Retinal pigment epithelial cell (primary cell): ENCODE measurements around the gene LRRC71.

Experiments used
- DNase-seq: peaks from one replicate; pipeline ENCODE4 v3.0.0-alpha.2; 2010; ENCODE audit warnings: low read depth
- H3K4me3 ChIP-seq: 2 replicates; pipeline ENCODE4 v1.5.1; 2011; ENCODE audit warnings: mild to moderate bottlenecking, low read length, control low read depth, moderate library complexity
- TF ChIP-seq, protein P1 (sequence below): conservative IDR thresholded peaks from 2 replicates; pipeline ENCODE4 v1.5.1; 2011; ENCODE audit warnings: low read depth, low read length, control low read depth, inconsistent platforms

The LRRC71 gene

DNA sequence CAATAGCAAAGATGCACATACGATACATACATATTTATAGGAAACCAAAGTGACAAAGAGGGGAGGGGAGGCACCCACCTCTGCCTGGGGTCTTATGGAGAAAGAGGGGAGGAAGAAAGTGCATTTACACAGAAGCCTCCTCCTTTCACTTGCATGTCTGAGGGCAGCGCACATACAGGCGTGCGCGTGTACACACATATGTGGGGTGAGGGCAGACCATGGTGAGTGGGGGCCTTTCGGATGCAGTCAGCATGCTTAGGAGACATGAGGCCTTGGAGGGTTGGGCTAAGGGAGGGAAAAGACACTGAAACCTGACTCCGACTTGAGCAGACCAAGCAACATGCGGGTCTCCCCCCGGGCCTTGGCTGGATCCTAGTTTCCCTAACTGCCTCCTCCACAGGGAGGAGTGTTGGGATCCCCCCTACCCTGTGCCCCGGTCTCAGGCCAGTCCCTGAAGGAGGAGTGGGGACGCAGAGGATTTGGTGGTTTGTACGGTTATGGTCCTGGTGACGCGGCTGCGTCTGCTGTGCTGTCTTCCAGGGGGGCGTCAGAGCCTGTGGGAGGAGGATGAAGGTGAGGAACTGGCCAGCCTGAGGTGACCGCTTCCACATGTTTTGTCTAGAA, 15.2 kb downstream of the LRRC71 start:
- DNase-seq: no peak
- no peak overlapping the region for H3K4me3 ChIP-seq
- TF ChIP-seq, protein P1, sequence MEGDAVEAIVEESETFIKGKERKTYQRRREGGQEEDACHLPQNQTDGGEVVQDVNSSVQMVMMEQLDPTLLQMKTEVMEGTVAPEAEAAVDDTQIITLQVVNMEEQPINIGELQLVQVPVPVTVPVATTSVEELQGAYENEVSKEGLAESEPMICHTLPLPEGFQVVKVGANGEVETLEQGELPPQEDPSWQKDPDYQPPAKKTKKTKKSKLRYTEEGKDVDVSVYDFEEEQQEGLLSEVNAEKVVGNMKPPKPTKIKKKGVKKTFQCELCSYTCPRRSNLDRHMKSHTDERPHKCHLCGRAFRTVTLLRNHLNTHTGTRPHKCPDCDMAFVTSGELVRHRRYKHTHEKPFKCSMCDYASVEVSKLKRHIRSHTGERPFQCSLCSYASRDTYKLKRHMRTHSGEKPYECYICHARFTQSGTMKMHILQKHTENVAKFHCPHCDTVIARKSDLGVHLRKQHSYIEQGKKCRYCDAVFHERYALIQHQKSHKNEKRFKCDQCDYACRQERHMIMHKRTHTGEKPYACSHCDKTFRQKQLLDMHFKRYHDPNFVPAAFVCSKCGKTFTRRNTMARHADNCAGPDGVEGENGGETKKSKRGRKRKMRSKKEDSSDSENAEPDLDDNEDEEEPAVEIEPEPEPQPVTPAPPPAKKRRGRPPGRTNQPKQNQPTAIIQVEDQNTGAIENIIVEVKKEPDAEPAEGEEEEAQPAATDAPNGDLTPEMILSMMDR: no peak

DNA sequence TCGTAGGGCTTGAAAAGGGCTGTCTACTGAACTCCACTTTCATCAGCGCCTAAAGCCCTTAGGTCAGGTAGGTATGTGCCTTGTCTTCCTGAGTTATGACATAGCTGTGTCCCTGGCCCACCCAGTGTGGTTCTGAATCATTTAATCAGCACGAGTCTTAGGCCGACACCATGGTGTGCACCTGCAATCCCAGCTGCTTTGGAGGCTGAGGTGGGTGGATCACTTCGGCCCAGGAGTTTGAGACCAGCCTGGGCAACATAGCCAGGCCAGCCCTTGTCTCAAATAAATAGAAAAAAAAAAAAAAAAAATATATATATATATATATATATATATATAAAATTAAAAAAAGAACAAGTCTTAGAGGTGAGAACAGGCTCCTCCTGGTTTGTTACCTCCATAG, 15.8 kb downstream of the LRRC71 start:
- no peak overlapping the region for H3K4me3 ChIP-seq
- DNase-seq: no peak
- TF ChIP-seq, protein P1: no peak

DNA sequence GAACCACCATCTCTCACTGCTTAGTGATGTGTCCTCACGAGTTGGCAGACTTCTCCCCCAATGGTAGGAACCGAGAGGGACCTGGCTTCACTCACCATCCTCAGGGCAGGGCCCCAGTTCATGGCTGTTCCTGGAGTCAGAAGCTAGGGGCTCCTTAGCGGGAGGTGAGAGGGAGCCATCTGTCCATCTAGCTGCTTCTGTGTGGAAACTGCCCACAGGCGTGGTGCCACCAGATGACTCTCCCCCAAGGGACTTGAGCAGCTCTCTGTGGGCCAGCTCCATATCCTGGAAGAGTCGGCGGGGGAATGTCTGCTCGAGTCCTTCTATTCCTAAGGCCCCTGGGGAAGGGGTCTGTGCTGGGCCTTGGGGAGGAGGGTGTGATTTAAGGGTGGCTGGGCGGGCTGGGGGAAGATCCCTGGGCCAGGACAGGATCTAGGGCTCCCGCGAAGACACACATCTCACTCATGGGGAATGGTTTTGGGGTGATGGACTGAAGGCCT, 16.3 kb downstream of the LRRC71 start:
- TF ChIP-seq, protein P1: no peak
- H3K4me3 ChIP-seq: no peak overlapping the region
- no peak for DNase-seq

DNA sequence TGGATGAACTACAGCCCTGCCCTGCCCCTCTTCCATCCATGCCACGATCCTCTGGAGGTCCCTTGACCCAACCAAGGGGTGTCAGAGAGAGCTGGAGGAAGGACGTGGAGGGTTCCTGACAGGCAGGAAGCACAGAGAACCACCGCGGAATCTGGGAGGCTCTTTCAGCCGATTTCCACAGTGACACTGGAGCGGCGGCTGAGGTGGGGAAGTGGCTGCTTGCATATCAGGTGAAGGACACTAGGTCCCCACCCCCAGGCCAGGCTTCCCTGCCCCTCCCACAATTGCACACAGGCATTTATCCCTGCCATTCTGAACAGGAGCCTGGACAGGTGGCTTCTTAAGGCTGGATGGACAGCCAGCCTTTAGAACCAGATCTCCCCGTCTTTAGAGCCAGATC, 17.5 kb downstream of the LRRC71 start:
- H3K4me3 ChIP-seq: no peak overlapping the region
- DNase-seq: no peak
- TF ChIP-seq, protein P1: no peak

DNA sequence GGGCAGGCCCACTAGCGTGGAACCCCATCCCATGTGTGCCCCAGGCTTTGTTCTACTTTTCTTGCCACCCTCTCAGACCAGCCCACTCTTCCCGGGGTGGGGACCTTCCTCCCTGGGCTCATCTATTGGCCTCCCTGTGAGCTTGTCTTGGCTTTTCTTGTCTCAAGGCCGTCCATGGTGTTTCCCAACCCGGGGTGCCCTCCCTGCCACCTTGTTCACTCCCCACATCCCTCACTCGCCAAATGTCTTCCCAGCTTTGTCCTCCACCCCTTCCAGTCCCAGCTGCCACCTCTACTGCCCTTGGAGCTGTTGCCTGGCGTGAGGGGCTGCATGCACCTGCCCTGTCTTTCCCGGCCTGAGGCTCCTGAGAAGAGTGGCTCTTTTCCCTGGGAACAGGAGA, 18.4 kb downstream of the LRRC71 start:
- TF ChIP-seq, protein P1: no peak
- no peak for DNase-seq
- H3K4me3 ChIP-seq: no peak overlapping the region

DNA sequence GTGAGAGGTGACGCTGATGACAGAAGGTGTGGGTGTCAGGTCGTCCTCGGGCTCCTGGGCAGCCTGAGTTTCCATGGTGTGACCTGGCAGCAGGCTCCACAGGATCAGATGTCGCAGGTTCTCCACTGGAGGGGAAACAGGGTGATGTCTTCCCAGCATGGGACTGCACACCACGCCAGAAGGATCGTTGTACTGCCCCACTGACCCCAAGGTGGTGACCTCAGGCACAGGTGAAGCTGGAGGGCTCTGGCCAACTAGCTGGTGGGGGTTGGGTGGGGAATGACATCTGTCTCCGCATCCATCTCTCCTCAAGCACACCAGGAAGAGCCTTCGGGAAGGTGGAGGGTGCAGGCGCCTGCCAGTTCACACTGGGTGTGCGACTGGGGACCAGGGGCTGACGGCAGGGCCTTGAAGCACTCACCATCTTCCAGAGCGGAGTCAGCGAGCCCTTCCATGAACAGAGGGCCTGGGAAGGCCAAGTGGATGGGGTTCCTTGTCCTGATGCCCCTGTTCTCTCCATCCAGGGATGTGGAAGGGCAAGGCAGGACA, 19.4 kb downstream of the LRRC71 start:
- no peak for DNase-seq
- TF ChIP-seq, protein P1: no peak
- no peak overlapping the region for H3K4me3 ChIP-seq

DNA sequence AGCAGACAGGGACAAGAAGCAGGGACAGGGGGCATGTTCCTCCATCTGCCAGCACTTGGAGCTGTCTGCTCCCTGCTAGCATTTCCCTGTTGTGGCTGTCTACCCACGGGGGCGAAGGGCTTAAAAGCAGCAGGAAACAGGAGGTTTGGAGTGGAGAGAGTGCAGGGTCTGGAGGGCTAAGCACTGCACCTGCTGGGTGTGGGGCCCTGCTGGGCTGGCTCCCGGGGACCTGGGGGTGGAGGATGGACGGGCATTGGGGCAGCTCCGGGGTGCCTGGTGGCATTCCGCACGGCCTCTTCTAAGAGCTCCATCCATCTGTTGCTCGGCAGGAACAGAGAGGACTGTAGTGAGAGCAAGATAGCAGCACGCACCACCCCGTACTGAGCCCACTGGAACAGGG, 21.2 kb downstream of the LRRC71 start:
- H3K4me3 ChIP-seq: no peak overlapping the region
- DNase-seq: no peak
- TF ChIP-seq, protein P1: no peak
